ENCODE measurements around the gene ZFYVE28.

Gene ZFYVE28

GRCh38 chr4:2372488-2373030 lies 45.9 kb downstream of the ZFYVE28 start:
- H3K9me3 ChIP-seq (ENCODE audit: control insufficient read depth, low read length), result no peaks in the 10 kb centered on the region
- H3K4me3 ChIP-seq (ENCODE audit: low read length), result no peak overlapping the region
- no peaks in the 10 kb centered on the region for H3K36me3 ChIP-seq (ENCODE audit: control insufficient read depth, insufficient read depth, low read length)
- H3K4me1 ChIP-seq (ENCODE audit: control insufficient read depth, insufficient read depth, low read length), result no peaks in the 10 kb centered on the region
- H3K27me3 ChIP-seq (ENCODE audit: control insufficient read depth, insufficient read depth, low read length), result no peaks in the 10 kb centered on the region
- H3K9ac ChIP-seq (ENCODE audit: low read length), result no peak overlapping the region

GRCh38 chr4:2371765-2372487 lies 46.5 kb downstream of the ZFYVE28 start:
- no peak overlapping the region for H3K4me3 ChIP-seq (ENCODE audit: low read length)
- H3K9me3 ChIP-seq (ENCODE audit: control insufficient read depth, low read length), result no peaks in the 10 kb centered on the region
- no peaks in the 10 kb centered on the region for H3K27me3 ChIP-seq (ENCODE audit: control insufficient read depth, insufficient read depth, low read length)
- no peaks in the 10 kb centered on the region for H3K4me1 ChIP-seq (ENCODE audit: control insufficient read depth, insufficient read depth, low read length)
- no peaks in the 10 kb centered on the region for H3K36me3 ChIP-seq (ENCODE audit: control insufficient read depth, insufficient read depth, low read length)
- no peak overlapping the region for H3K9ac ChIP-seq (ENCODE audit: low read length)

- no peak overlapping the region for H3K9ac ChIP-seq (ENCODE audit: low read length)
Observed at GRCh38 chr4:2370597-2371320, 47.7 kb downstream of the ZFYVE28 start.

GRCh38 chr4:2368746-2369437 lies 49.6 kb downstream of the ZFYVE28 start:
- peaks cover 5% of the 10 kb centered on the region for H3K4me1 ChIP-seq (ENCODE audit: control insufficient read depth, insufficient read depth, low read length)
- no peak overlapping the region for H3K9ac ChIP-seq (ENCODE audit: low read length)
- no peaks in the 10 kb centered on the region for H3K9me3 ChIP-seq (ENCODE audit: control insufficient read depth, low read length)

More at GRCh38 chr4:2370597-2371320, 47.7 kb downstream of the ZFYVE28 start:
- Histone ChIP-seq H3K36me3 (ENCODE audit: control insufficient read depth, insufficient read depth, low read length) (no peaks in the 10 kb centered on the region), H3K27me3 (ENCODE audit: control insufficient read depth, insufficient read depth, low read length) (no peaks in the 10 kb centered on the region), H3K4me1 (ENCODE audit: control insufficient read depth, insufficient read depth, low read length) (no peaks in the 10 kb centered on the region), H3K4me3 (ENCODE audit: low read length) (no peak overlapping the region), H3K9me3 (ENCODE audit: control insufficient read depth, low read length) (no peaks in the 10 kb centered on the region)

GRCh38 chr4:2367626-2368025 lies 50.8 kb downstream of the ZFYVE28 start:
- Histone ChIP-seq H3K9ac (ENCODE audit: low read length) (no peak overlapping the region), H3K4me1 (ENCODE audit: control insufficient read depth, insufficient read depth, low read length) (peaks cover 18% of the 10 kb centered on the region), H3K9me3 (ENCODE audit: control insufficient read depth, low read length) (no peaks in the 10 kb centered on the region), H3K36me3 (ENCODE audit: control insufficient read depth, insufficient read depth, low read length) (no peaks in the 10 kb centered on the region), H3K27me3 (ENCODE audit: control insufficient read depth, insufficient read depth, low read length) (no peaks in the 10 kb centered on the region), H3K4me3 (ENCODE audit: low read length) (no peak overlapping the region)

More at GRCh38 chr4:2368746-2369437, 49.6 kb downstream of the ZFYVE28 start:
- Histone ChIP-seq H3K27me3 (ENCODE audit: control insufficient read depth, insufficient read depth, low read length) (no peaks in the 10 kb centered on the region), H3K4me3 (ENCODE audit: low read length) (no peak overlapping the region), H3K36me3 (ENCODE audit: control insufficient read depth, insufficient read depth, low read length) (no peaks in the 10 kb centered on the region)

- H3K4me1 ChIP-seq (ENCODE audit: control insufficient read depth, insufficient read depth, low read length), result peaks cover 22% of the 10 kb centered on the region
- no peaks in the 10 kb centered on the region for H3K27me3 ChIP-seq (ENCODE audit: control insufficient read depth, insufficient read depth, low read length)
- H3K4me3 ChIP-seq (ENCODE audit: low read length), result no peak overlapping the region
Observed at GRCh38 chr4:2366252-2367192, 51.9 kb downstream of the ZFYVE28 start.

GRCh38 chr4:2365913-2366210 lies 52.6 kb downstream of the ZFYVE28 start:
- Histone ChIP-seq H3K9ac (ENCODE audit: low read length) (no peak overlapping the region), H3K9me3 (ENCODE audit: control insufficient read depth, low read length) (no peaks in the 10 kb centered on the region), H3K4me3 (ENCODE audit: low read length) (no peak overlapping the region), H3K4me1 (ENCODE audit: control insufficient read depth, insufficient read depth, low read length) (peaks cover 22% of the 10 kb centered on the region), H3K27me3 (ENCODE audit: control insufficient read depth, insufficient read depth, low read length) (no peaks in the 10 kb centered on the region), H3K36me3 (ENCODE audit: control insufficient read depth, insufficient read depth, low read length) (no peaks in the 10 kb centered on the region)

More at GRCh38 chr4:2366252-2367192, 51.9 kb downstream of the ZFYVE28 start:
- Histone ChIP-seq H3K9ac (ENCODE audit: low read length) (no peak overlapping the region), H3K9me3 (ENCODE audit: control insufficient read depth, low read length) (no peaks in the 10 kb centered on the region), H3K36me3 (ENCODE audit: control insufficient read depth, insufficient read depth, low read length) (no peaks in the 10 kb centered on the region)

- Histone ChIP-seq H3K27me3 (ENCODE audit: control insufficient read depth, insufficient read depth, low read length) (no peaks in the 10 kb centered on the region), H3K36me3 (ENCODE audit: control insufficient read depth, insufficient read depth, low read length) (no peaks in the 10 kb centered on the region), H3K4me3 (ENCODE audit: low read length) (no peak overlapping the region), H3K9me3 (ENCODE audit: control insufficient read depth, low read length) (no peaks in the 10 kb centered on the region), H3K4me1 (ENCODE audit: control insufficient read depth, insufficient read depth, low read length) (peaks cover 22% of the 10 kb centered on the region), H3K9ac (ENCODE audit: low read length) (no peak overlapping the region)
Observed at GRCh38 chr4:2365054-2365912, 53.2 kb downstream of the ZFYVE28 start.

- Histone ChIP-seq H3K27me3 (ENCODE audit: control insufficient read depth, insufficient read depth, low read length) (no peaks in the 10 kb centered on the region), H3K4me1 (ENCODE audit: control insufficient read depth, insufficient read depth, low read length) (peaks cover 22% of the 10 kb centered on the region), H3K4me3 (ENCODE audit: low read length) (peak overlapping the region; percentile 33), H3K36me3 (ENCODE audit: control insufficient read depth, insufficient read depth, low read length) (no peaks in the 10 kb centered on the region), H3K9ac (ENCODE audit: low read length) (peak overlapping the region; percentile 53), H3K9me3 (ENCODE audit: control insufficient read depth, low read length) (no peaks in the 10 kb centered on the region)
Observed at GRCh38 chr4:2364654-2365053, 53.8 kb downstream of the ZFYVE28 start.

GRCh38 chr4:2363951-2364653 lies 54.3 kb downstream of the ZFYVE28 start:
- Histone ChIP-seq H3K9me3 (ENCODE audit: control insufficient read depth, low read length) (no peaks in the 10 kb centered on the region), H3K4me3 (ENCODE audit: low read length) (peak overlapping the region; percentile 33), H3K9ac (ENCODE audit: low read length) (peak overlapping the region; percentile 53), H3K4me1 (ENCODE audit: control insufficient read depth, insufficient read depth, low read length) (peaks cover 22% of the 10 kb centered on the region), H3K27me3 (ENCODE audit: control insufficient read depth, insufficient read depth, low read length) (no peaks in the 10 kb centered on the region), H3K36me3 (ENCODE audit: control insufficient read depth, insufficient read depth, low read length) (no peaks in the 10 kb centered on the region)

Data from mucosa of stomach (tissue), 1 donor.